LHCN-M2 (cell line): ENCODE data around the gene NAA40. TPM values are rescaled to one million over a fixed set of nuclear protein-coding genes. Genes with fewer than 3 reads are reported as not detected.
"Not testable (repeated sequence)": the region's sequence is repeated elsewhere in the genome, so short reads cannot be mapped to it uniquely, and the experiment has no call there.

Experiments used
- DNase-seq: peaks from one replicate; pipeline ENCODE4 v3.0.0-alpha.2; 2012; ENCODE audit warnings: low read depth
- total RNA-seq: library from RNA; depleted of rRNA; stranded (reverse); fragments of >200 nt; gene quantifications from 2 replicates; pipeline ENCODE4 v1.2.3, GENCODE V29; 2014

The NAA40 gene
- total RNA-seq, 1 experiment from 2014 or later, result 17.6 TPM

DNA sequence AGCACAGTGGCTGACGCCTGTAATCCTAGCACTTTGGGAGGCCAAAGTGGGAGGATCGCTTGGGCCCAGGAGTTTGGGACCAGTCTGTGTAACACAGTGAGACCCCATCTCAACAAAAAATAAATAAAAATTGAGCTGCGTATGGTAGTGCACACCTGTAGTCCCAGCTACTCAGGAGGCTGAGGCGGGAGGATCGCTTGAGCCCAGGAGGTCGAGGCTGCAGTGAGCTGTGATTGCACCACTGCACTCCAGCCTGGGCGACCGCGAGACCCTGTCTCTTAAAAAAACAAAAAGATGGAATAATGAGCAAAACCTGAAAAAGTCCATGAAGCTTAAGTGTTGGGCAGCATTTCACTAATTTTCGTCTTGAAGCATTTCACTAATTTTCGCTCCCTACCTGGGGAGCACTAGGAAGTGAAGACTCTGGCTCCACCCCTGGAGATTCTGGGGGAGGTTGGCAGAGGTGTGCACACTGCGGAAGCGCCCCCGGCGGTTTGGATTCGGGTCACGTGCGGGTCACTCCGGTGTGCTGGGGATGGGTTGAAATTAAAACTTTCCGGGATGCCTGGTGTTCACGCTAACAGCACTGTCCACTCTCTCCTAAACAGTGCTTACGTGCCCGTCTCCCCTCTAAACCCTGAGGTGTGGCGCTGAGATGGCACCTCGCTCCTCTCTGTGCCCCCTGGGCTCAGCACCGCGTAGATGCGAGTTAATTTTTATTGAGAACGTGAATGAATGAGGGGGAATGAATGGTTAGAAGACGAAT, 906 bp upstream of the NAA40 start:
- DNase-seq, result no peak

DNA sequence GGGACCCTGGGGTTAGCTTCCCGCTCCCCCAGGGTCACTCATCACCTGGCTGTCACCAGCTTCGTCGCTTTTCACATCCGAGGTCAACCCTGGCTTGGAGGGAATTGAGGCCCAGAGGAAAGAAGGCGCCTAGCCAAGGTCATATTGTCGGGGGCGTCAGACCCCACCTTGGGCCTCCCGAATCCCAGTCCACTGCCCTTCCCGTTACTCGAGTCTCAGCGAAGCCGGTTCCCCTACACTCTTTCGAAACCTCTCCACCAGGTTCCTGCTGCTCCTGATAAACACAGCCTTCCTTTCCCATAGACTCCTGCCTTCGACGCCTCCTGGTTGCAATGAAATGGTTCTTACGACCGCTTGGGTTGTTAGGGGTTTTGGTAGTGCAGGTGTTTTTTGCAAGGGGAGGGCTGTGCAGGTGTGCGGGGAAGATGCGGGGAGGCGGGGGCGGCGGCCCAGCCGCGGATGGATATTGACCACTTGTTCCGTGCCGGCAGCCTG, 642 bp downstream of the NAA40 start:
- no peak for DNase-seq

DNA sequence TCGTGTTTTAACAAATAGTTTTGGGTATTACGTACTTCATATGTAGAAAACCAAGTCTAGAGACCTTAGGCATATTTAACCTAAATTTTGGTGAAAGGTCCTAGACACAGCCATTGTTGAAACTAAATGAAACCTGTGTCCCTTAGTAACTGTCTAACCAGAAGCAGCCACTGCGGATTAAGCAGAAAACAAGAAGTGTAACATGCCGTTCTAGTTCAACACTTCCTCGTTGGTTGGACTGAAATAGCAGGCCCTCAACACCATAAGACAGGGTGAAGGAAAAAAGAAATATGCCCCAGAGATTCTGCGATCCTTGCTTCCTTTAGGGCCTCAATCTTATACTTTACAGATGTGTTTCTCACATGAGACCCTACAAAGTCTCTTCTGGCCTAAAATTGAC, 2.0 kb downstream of the NAA40 start:
- no peak for DNase-seq

DNA sequence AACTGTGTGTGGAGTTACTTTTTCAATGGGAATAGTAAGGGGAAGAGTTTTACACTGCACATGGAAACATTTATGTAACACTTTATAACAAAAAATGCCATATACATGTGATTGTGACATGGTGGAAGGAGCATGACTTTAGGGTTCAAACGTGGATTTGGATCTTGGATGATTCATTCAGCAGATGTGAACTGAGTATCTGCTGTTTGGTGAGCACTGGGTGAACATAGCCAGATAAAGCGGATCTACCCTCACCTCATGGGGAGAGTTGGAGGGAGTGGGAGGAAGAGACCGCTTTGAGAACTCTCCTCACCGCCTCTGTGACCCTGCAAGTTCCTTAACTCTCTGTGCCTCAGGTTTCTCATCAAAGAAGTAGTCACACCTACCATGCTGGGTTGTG, 3.1 kb downstream of the NAA40 start:
- DNase-seq, result no peak

DNA sequence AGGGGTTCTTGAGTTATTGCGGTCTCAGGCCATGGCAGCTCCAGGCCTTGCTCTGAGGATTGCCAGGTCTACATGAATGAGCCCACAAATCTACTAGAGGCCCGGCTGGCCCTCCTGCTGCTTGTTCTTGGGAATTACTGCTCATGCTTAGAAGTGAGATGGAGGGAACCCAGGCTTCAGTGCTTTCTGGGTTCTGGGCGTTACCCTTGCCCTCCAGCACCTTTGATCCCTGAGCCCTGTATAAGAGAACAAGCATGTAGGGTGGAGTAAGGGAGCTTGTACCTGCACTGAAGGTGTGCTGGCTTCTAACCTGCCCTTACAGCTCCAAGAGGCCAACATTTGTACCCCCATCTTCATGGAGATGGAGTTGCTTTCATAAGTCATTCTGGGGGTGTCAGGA, 4.0 kb downstream of the NAA40 start:
- DNase-seq, result no peak

DNA sequence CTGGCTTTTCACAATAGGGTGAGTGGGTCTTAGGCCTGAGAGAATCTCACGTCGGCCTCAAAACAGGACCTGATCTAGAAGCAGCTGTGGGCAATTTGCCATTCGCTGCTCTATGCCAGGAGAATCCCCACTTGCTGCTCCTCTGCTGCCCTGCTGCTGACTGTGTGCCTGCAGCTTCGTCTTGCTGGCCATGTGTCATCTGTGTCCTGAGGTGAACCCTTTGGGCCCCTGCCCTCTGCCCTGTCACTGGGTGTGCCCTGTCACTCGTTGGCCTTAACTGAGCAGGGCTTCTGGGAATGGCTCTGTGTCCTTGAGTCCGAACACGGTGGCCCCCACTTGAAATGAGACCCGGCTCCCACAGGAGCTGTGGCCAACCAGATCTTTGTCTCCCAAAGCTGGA, 6.2 kb downstream of the NAA40 start:
- peak; percentile 39 for DNase-seq

DNA sequence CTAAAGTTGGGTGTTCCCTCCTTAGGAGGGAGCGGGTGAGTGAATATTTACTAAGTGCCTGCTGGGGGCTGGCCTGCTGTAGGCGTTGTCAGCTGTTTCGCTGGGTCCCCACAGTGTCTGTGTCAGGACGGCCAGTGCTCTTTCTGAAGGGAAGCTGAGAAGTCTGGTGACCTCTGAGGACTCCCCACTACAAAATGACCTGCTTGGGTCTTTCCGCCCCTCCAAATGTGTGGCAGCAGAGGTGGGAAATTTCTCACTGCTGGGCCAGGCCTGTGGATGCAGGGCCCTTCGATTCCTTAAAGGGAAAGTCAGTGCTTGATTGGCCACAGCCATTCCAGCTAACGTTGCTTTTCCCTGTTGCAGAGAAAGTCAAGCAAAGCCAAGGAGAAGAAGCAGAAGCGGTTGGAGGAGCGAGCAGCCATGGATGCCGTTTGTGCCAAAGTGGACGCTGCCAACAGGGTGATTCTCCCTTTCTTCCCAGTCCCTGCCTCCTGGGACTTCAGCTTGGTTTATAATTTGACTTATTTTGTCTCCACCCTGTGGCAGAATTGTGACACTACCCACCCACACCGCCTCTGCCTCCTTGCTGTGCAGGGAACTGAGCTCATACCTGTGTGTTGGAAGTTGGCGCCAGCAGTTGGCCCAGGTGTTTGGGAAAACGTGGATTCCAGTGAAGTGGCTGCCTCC, 6.8 kb downstream of the NAA40 start:
- DNase-seq, result peak; percentile 62

DNA sequence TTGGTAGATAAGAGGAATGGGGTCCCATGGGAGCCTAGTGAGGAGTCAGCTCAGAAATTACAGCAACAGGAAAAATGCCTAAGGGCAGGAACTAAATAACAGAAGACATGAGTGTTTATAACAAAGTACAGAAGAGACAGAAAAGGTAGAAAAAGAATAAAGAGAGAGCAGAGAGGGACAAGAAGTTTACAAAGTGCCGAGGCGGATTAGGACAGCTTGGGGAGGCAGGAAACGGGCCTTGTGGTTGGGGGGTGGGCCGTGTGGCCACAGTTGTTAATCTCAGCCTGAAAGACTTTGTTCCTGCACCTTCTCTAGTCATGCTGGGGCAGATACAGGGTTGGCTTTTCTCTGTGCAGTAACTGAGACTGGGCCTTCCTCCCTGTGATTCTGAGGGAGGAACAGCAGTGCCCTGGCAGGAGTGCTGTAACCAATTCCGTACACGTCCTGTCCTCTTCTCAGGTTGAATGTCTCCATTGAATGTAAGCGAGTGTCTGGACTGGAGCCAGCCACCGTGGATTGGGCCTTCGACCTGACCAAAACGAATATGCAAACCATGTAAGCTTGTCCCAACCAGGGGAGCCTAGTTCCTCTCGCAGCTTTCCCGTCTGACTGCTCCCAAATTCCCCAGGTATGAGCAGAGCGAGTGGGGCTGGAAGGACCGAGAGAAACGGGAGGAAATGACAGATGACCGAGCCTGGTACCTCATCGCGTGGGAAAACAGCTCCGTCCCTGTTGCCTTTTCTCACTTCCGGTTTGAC, 13.2 kb downstream of the NAA40 start:
- DNase-seq, result no peak

DNA sequence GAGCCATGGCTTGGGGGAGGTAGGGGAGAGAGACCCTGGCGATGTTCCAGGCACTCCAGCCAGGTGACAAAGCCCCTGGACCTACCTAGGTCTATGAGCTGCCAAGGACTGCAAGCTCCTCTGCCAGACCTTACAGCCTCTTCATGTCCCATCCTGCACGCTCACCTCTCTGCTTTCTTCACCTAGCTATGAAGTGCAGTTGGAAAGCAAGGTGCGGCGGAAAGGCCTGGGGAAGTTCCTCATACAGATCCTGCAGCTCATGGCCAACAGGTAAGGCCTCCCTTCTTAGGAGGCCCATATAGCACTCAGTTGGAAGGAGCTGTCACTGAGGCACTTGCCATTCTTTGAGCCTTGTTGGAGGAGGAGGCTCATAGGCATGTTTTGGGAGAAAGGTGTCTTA, 13.8 kb downstream of the NAA40 start:
- no peak for DNase-seq

DNA sequence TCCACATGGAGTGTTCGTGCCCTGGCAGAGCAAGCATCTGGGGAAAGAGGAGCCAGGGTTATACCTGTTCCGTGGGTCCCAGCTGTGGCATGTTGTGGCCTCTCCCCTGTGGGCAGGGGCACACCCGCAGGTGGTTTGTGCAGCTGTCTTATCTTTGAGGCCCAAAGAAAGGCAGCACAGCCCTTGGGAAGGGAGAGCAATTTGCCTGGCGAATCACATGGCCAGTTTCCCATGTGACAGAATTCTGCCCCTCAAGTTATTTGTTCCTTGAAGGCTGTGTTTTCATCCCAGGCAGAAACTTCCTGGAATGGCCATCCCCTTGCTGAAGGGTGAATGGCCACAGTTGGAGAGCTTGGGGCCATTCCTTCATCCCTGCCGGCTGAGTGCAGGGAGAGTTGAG, 19.2 kb downstream of the NAA40 start:
- no peak for DNase-seq

DNA sequence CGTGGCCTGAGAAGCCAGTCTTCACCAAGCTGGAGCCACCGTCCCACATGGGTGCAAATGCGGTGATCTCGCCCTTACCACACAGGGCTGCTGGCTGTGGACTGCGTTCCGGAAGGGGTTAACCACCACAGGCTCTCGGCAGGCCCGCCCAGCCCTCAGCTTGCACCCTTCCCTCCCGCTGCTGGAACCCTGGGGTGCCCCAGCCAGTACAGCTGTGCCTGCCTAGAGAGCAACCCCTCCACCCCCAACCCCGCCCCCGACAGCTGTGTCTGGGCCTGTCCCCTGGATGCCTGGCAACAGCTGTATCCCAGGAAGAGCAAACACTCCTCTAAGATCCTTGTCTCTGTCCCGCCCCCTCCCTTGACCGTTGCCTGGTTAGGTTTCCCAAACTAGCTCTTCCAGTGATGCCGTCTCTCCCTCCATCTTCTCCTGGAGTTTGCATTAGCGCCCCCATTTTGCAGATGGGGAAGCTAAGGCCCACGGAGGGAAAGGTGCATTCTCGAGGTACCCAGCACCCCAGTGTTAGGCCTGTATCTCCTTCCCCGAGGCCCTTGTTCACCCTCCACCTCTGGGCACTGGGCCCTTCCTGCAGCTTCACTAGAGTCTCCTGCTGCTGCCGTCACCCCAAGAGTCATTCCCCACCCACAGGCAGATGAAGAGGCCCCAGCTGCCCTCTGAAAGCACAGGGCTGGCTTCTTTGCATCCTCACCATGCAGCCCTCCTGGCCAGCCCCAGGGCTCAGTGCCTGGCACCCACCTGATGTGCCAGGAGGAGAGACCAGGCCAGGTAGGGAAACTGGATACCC, 23.0 kb downstream of the NAA40 start:
- peak; percentile 97 for DNase-seq

DNA sequence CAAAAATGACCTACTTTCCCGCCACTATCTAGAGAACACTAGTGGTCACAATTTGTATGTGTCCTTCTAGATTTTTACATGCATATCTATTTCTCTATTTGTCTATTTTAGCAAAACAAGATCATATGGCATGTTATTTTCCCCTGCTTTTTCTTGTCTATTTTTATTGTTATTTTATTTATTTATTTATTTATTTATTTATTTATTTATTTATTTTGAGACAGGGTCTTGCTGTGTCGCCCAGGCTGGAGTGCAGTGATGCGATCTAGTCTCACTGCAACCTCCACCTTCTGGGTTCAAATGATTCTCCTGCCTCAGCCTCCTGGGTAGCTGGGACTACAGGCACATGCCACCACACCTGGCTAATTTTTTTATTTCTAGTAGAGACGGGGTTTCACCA, 25.1 kb downstream of the NAA40 start:
- DNase-seq, result not testable (repeated sequence)

DNA sequence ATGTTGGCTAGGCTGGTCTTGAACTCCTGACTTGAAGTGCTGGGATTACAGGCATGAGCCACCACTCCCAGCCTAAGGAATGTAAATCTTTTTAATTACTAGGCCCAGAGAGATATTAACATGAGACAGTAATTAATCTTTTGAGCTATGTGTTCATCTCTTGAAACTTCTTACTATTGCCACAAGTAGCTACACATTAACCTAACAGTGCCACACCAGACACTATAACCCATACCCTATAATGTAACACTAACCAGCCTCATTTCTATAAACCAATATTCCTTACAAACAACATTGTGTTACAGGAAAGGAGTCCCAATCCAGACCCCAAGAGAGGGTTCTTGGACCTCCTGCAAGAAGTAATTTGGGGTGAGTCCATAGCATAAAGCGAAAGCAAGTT, 27.6 kb downstream of the NAA40 start:
- DNase-seq, result no peak

DNA sequence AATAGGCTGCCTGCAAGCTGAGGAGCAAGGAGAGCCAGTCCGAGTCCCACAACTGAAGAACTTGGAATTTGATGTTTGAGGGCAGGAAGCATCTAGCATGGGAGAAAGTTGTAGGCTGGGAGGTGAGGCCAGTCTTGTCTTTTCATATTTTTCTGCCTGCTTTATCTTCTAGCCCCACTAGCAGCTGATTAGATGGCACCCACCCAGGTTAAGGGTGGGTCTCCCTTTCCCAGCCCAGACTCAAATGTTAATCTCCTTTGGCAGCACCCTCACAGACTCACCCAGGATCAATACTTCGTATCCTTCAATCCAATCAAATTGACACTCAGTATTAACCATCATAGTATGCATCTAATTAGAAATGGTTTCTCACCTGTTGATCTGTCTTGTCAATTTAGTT, 30.7 kb downstream of the NAA40 start:
- DNase-seq, result no peak

DNA sequence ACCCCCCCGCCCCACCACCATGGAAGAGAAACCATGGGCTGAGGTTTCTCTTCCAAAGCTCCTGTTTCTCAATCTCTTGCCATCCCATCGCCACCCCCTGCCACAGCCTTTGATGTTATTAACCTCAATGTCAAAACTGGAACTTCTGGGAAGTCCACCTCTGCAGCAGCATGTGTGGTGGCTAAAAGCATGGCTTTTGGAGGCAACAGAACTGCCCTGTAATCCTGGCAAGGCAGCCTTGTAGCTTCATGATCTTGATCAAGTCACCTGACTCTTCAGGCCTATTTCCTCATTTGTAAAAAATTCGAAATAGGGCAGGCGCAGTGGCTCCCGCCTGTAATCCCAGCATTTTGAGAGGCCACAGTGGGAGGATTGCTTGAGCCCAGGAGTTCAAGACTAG, 32.1 kb downstream of the NAA40 start:
- no peak for DNase-seq

DNA sequence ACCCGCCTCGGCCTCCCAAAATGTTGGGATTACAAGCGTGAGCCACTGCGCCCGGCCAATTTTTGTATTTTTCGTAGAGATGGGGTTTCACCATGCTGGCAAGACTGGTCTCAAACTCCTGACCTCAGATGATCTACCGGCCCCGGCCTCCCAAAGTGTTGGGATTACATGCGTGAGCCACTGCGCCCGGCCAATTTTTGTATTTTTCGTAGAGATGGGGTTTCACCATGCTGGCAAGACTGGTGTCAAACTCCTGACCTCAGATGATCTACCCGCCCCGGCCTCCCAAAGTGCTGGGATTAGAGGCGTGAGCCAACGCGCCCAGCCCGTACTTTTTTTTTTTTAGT, 35.1 kb downstream of the NAA40 start:
- DNase-seq, result not testable (repeated sequence)

DNA sequence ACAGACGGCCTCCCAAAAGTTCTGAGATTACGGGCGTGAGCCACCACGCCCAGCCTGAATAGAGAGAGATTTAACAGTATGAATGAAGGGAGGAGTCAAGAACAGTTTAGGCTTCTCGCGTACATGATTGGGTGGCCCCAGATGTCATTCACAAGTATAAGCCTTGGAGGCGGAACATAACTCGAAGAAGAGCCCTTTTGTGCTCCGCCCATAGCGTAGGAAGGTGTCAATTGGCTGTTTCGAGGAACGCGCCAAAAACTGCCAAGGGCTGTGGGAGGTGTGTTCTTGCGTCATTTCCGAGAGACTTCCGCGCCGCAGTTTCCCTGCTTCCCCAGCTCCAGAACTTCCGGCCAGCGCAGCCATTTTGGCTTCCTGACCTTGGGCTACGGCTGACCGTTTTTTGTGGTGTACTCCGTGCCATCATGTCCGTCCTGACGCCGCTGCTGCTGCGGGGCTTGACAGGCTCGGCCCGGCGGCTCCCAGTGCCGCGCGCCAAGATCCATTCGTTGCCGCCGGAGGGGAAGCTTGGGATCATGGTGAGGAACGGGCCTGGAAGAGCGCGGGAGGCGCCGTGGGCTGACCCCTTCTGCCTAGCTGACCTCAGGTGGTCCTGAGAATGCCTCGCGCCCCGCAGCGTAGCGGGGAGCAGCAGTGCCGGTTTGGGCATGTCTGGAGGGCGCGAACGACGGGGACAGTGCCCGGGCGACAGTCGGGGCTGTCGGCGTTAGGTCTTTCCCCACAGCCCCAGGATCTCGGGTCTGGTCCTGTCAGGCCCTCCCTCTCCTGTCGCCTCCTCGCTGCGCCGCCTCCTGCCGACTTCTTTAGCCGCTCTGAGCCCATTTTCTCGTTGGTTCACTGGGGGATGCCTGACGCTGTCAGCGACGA, 35.7 kb downstream of the NAA40 start, which contains the start of gene COX8A:
COX8A (plus strand) TSS at position 362 of the 885 bp plus-strand sequence; CDS start at position 423, 61 bp downstream.
- DNase-seq, result peak; percentile 100

DNA sequence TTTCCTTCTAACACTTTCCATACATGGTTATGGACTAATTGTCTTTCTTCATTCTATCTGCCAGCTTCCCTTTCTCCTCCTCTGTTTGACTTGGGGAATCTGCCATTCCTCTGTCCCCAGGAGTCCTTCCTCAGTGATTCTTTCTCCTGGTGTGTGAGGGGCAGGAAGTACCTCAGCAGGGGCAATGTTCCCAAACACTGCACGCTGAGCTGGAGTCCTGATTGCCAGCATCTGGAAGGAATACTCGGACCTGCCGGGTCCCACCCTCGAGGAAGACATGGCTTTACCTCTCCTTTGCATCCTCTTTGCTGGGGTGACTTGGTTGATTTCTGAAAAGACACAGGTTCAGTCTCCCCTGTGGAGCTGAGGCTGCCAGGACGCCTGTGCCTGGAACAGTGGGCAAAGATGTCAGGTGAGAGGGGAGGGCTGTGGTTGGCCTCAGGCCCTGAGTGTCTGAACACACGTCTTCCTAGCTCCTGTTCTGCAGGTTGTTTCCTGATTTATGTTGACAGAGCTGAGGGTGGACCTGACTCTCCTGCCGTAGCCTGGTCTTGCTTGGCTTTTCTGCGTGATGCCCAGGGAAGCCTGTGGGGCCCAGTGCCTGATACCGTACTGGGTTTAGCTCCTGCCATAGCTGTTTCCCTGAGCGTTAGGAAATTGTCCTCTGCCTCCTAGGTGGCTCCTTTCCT, 39.9 kb downstream of the NAA40 start:
- no peak for DNase-seq

DNA sequence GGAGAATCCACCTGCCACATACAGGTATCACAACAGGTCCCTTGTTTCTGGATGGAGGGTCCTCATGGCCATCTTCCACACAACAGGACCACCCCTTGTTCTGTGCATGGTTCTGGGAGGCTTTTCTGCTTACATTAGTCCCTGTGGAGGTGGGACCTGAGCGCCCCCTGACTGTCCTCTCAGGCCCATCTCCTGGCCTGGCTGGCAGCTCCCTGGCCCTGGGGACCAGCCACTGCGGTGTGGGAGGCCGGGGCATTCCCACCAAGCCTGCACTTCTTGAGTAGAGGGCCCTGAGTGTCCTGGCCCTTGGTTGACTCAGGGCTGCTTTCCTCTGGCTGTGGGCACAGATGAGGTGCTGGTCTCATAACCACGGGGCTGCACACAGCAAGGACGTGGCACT, 40.6 kb downstream of the NAA40 start:
- no peak for DNase-seq

DNA sequence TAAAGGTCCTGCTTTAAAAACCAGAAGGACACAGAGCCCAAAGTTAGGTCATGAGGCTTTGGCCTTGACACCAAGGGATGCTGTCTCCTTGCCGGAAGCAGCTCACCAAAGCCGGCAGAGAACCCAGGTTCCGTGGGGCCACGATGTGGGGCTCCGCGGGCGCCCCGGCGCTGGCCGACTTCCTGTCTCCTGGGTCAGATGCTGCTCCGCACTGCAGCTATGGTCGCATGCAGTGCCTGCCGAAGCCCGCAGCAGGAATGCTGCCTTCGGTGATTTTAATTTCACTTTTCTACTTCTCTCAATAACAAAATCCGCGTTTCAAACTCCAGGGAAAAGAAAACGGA, 47.0 kb downstream of the NAA40 start:
- no peak for DNase-seq
